Activated T-cell treated with anti-CD3 and anti-CD28 coated beads, Interleukin-2, amount 50 U/mL, for 24 hours (primary cell): ENCODE measurements around the gene THRAP3.
"Not testable (repeated sequence)": the region's sequence is repeated elsewhere in the genome, so short reads cannot be mapped to it uniquely, and the experiment has no call there.

Experiments used
- DNase-seq: peaks from one replicate; pipeline ENCODE4 v3.0.0-alpha.2; 2020
- H3K27ac Mint-ChIP-seq: 2 replicates; pipeline ENCODE4 v1.8.0; 2020; ENCODE audit warnings: mild to moderate bottlenecking, mixed read lengths
- H3K27me3 Mint-ChIP-seq: 2 replicates; pipeline ENCODE4 v1.8.0; 2020; ENCODE audit warnings: mixed read lengths
- H3K36me3 Mint-ChIP-seq: 2 replicates; pipeline ENCODE4 v1.8.0; 2020; ENCODE audit warnings: low read depth, mixed read lengths
- H3K4me1 Mint-ChIP-seq: 2 replicates; pipeline ENCODE4 v1.8.0; 2020; ENCODE audit warnings: low read depth, mixed read lengths
- H3K4me3 Mint-ChIP-seq: 2 replicates; pipeline ENCODE4 v1.8.0; 2020; ENCODE audit warnings: mild to moderate bottlenecking, moderate library complexity, mixed read lengths
- H3K9me3 Mint-ChIP-seq: 2 replicates; pipeline ENCODE4 v1.8.0; 2020; ENCODE audit warnings: mixed read lengths

The THRAP3 gene

GRCh38 chr1:36199934-36200741 lies 24.1 kb upstream of the THRAP3 start:
- no peak for DNase-seq
- Mint-ChIP-seq H3K9me3 (no peaks in the 10 kb centered on the region), H3K4me3 (no peak overlapping the region), H3K4me1 (peaks cover under 1% of the 10 kb centered on the region), H3K27me3 (no peaks in the 10 kb centered on the region), H3K36me3 (no peaks in the 10 kb centered on the region), H3K27ac (peak overlapping the region; percentile 13)

- Mint-ChIP-seq H3K36me3 (no peaks in the 10 kb centered on the region), H3K4me3 (no peak overlapping the region), H3K9me3 (no peaks in the 10 kb centered on the region), H3K27me3 (no peaks in the 10 kb centered on the region), H3K4me1 (peaks cover 17% of the 10 kb centered on the region), H3K27ac (no peak overlapping the region)
- DNase-seq: no peak
These were observed 21.2 kb upstream of the THRAP3 start for GRCh38 chr1:36203027-36203553.

GRCh38 chr1:36203554-36204346 lies 20.5 kb upstream of the THRAP3 start:
- peaks cover 17% of the 10 kb centered on the region for H3K4me1 Mint-ChIP-seq
- no peaks in the 10 kb centered on the region for H3K36me3 Mint-ChIP-seq
- no peak overlapping the region for H3K4me3 Mint-ChIP-seq
- H3K27me3 Mint-ChIP-seq: no peaks in the 10 kb centered on the region
- DNase-seq: no peak
- H3K27ac Mint-ChIP-seq: no peak overlapping the region
- no peaks in the 10 kb centered on the region for H3K9me3 Mint-ChIP-seq

GRCh38 chr1:36204347-36204909 lies 19.8 kb upstream of the THRAP3 start:
- Mint-ChIP-seq H3K27ac (no peak overlapping the region), H3K27me3 (no peaks in the 10 kb centered on the region), H3K9me3 (no peaks in the 10 kb centered on the region), H3K4me3 (no peak overlapping the region), H3K4me1 (peaks cover 17% of the 10 kb centered on the region), H3K36me3 (no peaks in the 10 kb centered on the region)
- DNase-seq: no peak

GRCh38 chr1:36206323-36206858 lies 17.9 kb upstream of the THRAP3 start:
- Mint-ChIP-seq H3K4me3 (no peak overlapping the region), H3K36me3 (no peaks in the 10 kb centered on the region), H3K27me3 (no peaks in the 10 kb centered on the region), H3K9me3 (no peaks in the 10 kb centered on the region), H3K27ac (peak overlapping the region; percentile 77), H3K4me1 (peaks cover 17% of the 10 kb centered on the region)
- DNase-seq: no peak

GRCh38 chr1:36207339-36207738 lies 16.9 kb upstream of the THRAP3 start:
- peaks cover 17% of the 10 kb centered on the region for H3K4me1 Mint-ChIP-seq
- H3K27ac Mint-ChIP-seq: peak overlapping the region; percentile 77
- no peaks in the 10 kb centered on the region for H3K27me3 Mint-ChIP-seq
- no peak for DNase-seq
- H3K36me3 Mint-ChIP-seq: no peaks in the 10 kb centered on the region
- no peak overlapping the region for H3K4me3 Mint-ChIP-seq
- no peaks in the 10 kb centered on the region for H3K9me3 Mint-ChIP-seq

- Mint-ChIP-seq H3K27me3 (no peaks in the 10 kb centered on the region), H3K4me1 (peaks cover 17% of the 10 kb centered on the region), H3K27ac (no peak overlapping the region), H3K36me3 (no peaks in the 10 kb centered on the region), H3K4me3 (no peak overlapping the region), H3K9me3 (no peaks in the 10 kb centered on the region)
- DNase-seq: no peak
These were observed 15.1 kb upstream of the THRAP3 start for GRCh38 chr1:36208978-36209703.

GRCh38 chr1:36211307-36211706 lies 12.9 kb upstream of the THRAP3 start:
- Mint-ChIP-seq H3K9me3 (no peaks in the 10 kb centered on the region), H3K27ac (no peak overlapping the region)

GRCh38 chr1:36211841-36212240 lies 12.4 kb upstream of the THRAP3 start:
- no peak for DNase-seq
- Mint-ChIP-seq H3K36me3 (no peaks in the 10 kb centered on the region), H3K9me3 (no peaks in the 10 kb centered on the region), H3K27ac (no peak overlapping the region), H3K4me3 (no peak overlapping the region), H3K27me3 (no peaks in the 10 kb centered on the region), H3K4me1 (peaks cover 7% of the 10 kb centered on the region)

More at GRCh38 chr1:36211307-36211706, 12.9 kb upstream of the THRAP3 start:
- no peak for DNase-seq
- Mint-ChIP-seq H3K36me3 (no peaks in the 10 kb centered on the region), H3K27me3 (no peaks in the 10 kb centered on the region), H3K4me1 (peaks cover 13% of the 10 kb centered on the region), H3K4me3 (no peak overlapping the region)

GRCh38 chr1:36212782-36213181 lies 11.5 kb upstream of the THRAP3 start:
- DNase-seq: no peak
- no peak overlapping the region for H3K27ac Mint-ChIP-seq
- no peaks in the 10 kb centered on the region for H3K27me3 Mint-ChIP-seq
- no peaks in the 10 kb centered on the region for H3K36me3 Mint-ChIP-seq
- no peak overlapping the region for H3K4me3 Mint-ChIP-seq
- peaks cover 4% of the 10 kb centered on the region for H3K4me1 Mint-ChIP-seq
- no peaks in the 10 kb centered on the region for H3K9me3 Mint-ChIP-seq

GRCh38 chr1:36217670-36218069 lies 6.6 kb upstream of the THRAP3 start:
- Mint-ChIP-seq H3K4me3 (no peak overlapping the region), H3K36me3 (no peaks in the 10 kb centered on the region), H3K27me3 (no peaks in the 10 kb centered on the region), H3K9me3 (no peaks in the 10 kb centered on the region), H3K27ac (no peak overlapping the region), H3K4me1 (peaks cover 6% of the 10 kb centered on the region)
- no peak for DNase-seq

- H3K4me3 Mint-ChIP-seq, H3K27ac Mint-ChIP-seq, DNase-seq, H3K9me3 Mint-ChIP-seq, H3K27me3 Mint-ChIP-seq: not testable (repeated sequence)
- Mint-ChIP-seq H3K4me1 (peaks cover 29% of the 10 kb centered on the region), H3K36me3 (peaks cover 34% of the 10 kb centered on the region)
These were observed 2.3 kb upstream of the THRAP3 start for GRCh38 chr1:36221901-36222300.

GRCh38 chr1:36222481-36223380 lies 1.5 kb upstream of the THRAP3 start:
- DNase-seq: no peak
- peak overlapping the region; percentile 99 for H3K27ac Mint-ChIP-seq
- H3K9me3 Mint-ChIP-seq: no peaks in the 10 kb centered on the region
- peaks cover 41% of the 10 kb centered on the region for H3K36me3 Mint-ChIP-seq
- peak overlapping the region; percentile 97 for H3K4me3 Mint-ChIP-seq
- H3K27me3 Mint-ChIP-seq: no peaks in the 10 kb centered on the region
- peaks cover 31% of the 10 kb centered on the region for H3K4me1 Mint-ChIP-seq
